ENCODE measurements around the gene AIPL1.
A peak's percentile ranks its signal among the peaks of the same experiment; 100 is the strongest.

Gene AIPL1

DNA sequence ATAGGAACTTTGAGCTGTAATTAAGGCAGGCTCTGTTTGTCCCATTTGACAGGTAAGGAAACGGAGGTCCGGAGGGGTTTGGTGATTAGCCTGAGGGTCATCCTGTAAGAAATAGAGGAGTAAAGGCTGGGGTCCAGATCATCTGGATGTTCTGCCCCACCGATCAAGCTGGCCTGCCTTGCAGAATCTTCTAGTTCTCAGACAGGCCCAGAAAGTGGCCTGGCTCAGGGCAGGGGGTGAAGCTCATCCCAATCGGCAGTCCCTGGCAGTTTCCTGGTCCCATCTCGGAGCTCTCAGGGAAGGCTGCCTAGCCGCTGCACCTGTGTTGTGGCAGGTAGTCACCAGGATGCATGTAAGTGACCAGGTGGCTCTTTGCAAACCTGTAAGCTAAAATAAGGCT, 13.6 kb upstream of the AIPL1 start:
- no peak for DNase-seq

DNA sequence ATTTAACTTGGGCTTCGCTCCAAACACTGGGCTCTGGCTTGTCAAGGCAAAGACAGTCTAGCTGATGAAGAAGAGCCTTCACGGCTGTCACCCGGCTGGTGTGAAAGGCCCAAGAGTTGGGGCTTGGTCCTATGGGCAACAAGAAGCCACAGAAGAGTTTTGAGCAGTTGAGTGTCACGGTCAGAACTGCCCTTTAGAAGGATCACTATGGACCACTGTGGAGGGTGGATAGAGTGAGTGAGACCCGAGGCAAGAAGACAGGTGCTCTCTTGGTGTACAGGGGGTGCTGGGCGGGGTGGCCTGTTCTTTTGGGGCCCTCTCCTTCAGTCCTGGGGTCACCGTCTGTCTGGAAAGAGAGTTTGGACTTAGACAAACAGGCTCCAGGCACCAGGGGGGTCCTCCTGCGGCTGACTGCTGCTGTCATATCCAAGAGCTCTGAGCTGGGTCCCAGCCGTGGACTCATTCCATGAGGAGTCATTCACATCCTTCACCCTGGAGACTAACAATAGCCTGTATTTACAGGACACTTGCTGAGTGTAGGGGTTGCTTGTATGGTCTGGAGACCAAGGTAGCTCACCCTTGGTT, 11.7 kb upstream of the AIPL1 start:
- DNase-seq: no peak

DNA sequence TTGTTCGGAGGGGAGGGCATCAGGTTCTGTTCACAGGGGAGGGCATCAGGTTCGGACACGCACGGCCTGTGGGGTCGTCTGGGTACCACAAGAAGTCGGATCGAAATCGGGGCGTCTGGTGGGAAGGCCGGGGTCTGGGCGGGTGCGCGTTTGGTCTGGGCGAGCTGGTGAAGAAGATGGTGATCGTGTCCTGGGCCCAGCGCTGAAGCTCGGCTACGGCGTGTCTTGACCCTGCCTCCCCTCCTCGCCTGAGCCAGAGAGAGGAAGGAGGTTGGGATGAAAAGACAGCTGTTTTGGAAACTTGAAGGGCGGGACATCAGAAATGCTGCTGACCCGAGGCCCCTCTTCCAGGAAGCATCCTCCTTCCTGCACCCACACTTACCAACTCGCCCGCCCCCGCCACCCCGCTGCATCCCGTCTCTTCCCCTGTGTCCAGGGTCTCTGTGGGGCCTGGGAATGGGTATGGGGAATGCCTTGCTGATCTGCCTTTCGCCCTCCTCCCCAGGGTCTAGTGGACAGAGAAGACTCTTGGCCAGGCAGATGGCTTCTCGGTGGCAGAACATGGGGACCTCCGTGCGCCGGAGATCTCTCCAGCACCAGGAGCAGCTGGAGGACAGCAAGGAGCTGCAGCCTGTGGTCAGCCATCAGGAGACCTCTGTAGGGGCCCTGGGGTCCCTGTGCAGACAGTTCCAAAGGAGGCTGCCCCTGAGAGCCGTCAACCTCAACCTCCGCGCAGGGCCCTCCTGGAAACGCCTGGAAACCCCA, 9.8 kb upstream of the AIPL1 start:
- no peak for DNase-seq

DNA sequence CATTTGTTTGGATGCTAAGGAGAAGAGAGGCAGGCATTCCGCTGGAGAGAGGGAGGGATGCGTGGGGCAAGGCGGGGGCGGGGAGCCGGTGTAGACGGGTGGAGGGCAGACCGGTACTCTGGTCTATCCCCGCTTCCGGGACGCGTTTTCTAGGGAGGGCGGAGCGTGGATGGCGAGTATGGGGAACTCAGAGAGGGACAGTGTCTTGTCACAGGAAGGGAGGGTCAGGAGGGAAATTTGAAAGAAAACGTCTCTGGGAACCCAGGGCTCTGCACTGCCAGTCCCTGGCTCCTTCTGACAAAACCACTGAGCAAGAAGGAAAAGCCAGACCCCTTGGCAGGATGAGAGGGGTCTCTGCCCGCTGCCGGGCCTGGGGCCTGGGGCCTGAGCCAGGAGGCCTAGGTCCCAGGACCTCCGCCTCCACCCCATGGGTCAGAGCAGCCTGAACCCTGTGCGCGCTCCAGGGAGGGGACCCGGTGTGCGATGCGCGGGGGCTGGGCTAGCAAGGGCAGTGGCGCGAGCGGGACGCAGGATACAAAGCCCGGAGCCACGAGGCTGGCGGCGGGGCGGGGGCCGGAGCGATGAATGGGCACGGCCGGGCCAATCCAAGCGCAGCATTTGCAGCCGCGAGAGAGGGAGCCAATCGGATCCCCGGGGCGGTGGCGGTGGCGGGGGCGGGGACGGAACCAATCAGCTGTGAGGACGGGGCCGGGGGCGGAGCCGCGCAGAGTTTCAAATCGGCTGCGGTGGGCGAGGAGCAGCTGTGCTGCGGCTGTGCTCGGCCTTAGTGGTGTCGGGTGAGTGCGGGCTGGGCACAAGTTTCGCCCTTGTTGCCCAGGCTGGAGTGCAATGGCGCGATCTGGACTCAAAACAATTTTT, 9.0 kb upstream of the AIPL1 start, which contains the start of gene PIMREG:
PIMREG (plus strand) TSS at position 764 of the 879 bp plus-strand sequence. CDS start 656 bp downstream, outside the sequence.
- peak; percentile 77 for DNase-seq

DNA sequence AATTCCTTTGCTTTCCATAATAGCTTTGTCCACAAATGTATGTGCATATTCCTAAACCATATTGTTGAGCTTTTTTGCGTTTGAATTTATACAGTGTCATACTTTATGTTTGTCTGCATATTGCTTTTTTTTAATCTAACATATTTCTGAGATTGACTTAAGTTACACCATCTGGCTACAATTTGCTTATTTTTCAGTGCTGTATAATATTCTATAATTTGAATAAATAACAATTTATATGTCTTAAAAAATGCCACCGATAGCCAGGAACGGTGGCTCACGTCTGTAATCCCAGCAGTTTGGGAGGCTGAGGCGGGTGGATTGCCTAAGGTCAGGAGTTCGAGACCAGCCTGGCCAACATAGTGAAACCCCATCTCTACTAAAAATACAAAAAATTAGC, 7.9 kb upstream of the AIPL1 start:
- no peak for DNase-seq

DNA sequence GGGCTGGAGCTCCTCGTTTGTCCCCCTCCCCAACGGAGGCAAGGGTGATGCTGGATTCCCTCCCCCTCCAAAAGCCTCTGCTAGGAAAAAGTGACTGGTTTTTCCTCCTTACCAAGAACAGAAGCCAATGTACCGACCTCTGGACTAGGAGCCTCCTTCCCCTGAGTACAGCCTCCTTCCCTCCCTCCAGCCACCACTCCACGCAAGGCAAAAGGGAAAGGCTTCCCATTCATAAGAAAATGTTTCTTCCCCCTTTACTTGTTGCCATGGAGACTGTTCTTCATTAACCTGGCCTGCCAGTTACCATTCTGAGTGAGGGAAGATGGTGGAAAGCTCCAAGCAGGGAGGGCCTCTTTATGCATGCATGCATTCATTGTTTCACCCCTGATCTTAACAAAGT, 5.0 kb upstream of the AIPL1 start:
- no peak for DNase-seq

DNA sequence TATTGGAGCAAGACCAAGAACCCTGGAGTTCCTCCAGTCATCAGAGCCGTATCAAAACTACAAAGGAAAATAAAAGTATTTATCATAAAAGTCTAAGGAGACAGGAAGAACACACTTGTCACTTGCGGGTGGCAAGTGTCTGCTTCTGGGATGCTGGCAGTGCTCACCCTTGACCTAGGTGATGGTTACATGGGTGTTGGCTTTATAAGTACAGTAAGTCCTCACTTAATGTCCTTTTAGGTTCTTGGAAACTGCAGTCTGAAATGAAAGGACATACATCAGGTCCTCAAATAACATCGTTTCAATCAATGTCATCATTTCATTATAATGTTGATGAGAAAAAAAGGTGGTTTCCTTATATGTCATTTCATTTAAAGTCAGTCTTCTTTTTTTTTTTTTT, 3.0 kb upstream of the AIPL1 start:
- no peak for DNase-seq

DNA sequence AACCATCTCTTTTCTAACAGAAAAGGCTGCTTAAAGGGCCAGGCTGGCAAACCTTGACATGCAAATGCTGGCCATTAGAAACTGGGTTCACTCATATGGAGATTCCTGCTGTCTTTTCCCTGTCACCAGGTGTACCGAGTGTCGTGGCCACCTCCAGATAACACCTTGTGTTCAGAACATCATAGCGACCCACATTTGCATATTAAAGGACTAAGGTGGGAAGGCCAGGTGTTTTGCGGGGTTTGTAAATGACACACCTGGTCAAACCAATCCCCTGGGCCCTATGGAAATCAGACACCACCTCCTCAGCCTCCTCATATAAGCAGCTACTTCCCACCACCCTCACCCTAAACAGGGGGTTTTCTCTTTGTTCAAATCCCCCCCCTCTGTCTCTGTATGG, 2.5 kb upstream of the AIPL1 start:
- peak; percentile 51 for DNase-seq

DNA sequence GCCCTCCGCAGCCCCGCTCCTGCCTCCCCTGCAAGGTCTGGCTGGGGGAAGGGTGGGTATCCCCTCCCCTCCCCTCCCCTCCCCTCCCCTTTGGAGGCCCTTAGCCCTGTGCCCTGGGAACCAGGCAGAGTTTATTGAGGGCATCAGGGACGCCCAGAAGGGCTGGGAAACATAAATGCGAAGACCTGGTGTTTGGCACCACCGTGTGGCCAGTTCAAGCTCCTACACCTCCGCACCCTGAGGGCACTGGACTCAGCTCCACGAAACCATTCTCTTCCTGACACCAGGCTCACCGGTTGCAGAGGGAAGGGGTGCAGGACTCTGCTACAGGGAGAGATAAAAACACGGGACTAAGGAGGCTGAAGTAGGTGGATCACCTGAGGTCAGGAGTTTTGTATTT, 1.0 kb upstream of the AIPL1 start:
- peak; percentile 19 for DNase-seq

DNA sequence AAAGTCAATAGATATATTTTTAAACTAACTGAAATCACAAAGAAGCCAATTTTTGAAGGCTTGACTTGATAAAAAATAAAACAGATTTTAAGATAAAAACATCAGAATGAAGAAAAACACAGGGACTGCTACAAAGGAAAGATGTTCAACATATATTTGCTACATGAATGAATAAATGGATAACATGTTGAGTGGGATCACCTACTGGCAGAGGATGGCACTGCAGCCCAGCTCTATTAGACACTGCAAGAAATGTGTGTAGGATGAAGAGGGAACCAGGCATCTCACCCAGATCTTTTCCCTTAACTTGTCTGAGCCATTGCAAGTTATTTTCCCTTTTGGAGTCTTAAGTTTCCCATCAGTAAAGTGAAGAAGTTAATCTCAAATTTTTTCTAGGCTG, 4.2 kb downstream of the AIPL1 start:
- DNase-seq: no peak

DNA sequence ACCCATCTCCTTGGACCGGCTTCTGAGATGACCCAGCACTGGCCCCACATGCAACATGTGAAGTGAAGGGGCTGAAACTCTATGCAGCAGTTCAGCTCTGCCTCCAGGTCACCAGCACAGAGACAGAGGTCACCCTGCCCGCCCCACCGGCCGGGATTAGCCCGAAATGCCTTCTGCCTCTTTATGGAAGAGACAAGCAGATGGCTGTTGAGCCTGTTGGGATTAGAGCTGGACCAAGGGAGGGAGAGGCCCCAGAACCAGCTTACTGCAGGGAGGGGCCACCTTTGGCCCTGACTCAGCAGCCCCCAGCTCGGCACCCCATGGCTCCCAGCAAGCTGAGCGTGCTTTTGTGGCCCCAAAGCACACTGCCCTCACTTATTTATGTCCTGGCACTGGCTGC, 5.7 kb downstream of the AIPL1 start:
- no peak for DNase-seq

DNA sequence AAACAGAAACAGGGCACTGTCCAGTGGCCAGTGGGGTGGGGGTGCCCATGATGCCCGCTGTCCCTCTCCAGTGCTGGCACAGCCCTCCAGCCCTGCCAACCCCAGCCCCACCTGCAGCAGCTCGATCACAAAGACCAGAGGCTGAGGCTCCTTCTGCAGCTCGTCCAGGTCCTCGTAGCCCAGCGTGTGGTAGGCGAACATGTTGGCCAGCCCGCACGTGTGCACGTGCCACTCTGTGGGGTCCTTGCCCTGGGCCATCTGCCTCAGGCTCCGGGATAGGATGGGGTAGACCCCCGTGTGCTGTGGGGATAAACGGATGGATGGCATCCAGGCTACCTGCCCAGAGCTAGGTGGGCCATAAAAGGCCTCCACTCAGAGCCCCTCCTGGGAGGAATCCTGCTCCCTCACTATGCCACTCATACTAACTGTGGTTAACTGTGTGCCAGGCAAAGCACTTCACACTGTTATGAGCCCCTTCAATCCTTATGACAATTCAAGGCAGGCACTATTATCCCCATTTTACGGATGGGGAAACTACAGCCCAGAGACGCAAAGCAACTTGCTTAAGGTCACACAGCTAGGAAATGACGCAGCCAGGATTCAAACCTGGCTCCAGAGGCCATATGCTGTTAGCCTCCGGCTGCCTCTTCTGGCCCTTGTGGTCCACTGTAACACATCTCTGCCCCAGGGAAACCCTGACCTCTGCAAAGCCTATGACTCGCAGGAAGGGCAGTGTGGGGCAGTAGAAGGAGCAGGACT, 6.5 kb downstream of the AIPL1 start:
- DNase-seq: no peak

DNA sequence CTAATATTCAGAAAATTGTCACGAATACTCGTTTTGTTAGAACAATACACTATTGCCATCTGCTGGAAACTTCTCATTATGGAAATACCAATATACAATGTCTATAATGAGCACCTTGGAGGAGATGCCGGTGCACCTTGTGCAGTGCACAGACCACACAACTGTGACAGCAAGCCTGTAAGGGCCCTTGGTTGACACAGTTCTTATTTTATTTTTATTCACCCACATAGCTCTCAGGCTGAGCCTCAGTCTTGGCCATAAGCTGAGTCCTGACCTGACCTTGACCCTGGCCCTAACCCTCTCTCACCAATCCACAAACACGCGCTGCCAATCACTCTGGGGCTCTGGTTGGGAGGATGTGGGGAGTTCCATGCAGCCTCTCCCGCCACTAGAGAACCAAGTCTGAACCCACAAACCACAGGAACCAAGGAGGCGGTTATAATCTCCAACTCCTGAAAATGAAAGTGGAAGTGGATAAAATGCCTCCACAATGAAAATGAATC, 7.6 kb downstream of the AIPL1 start:
- no peak for DNase-seq

DNA sequence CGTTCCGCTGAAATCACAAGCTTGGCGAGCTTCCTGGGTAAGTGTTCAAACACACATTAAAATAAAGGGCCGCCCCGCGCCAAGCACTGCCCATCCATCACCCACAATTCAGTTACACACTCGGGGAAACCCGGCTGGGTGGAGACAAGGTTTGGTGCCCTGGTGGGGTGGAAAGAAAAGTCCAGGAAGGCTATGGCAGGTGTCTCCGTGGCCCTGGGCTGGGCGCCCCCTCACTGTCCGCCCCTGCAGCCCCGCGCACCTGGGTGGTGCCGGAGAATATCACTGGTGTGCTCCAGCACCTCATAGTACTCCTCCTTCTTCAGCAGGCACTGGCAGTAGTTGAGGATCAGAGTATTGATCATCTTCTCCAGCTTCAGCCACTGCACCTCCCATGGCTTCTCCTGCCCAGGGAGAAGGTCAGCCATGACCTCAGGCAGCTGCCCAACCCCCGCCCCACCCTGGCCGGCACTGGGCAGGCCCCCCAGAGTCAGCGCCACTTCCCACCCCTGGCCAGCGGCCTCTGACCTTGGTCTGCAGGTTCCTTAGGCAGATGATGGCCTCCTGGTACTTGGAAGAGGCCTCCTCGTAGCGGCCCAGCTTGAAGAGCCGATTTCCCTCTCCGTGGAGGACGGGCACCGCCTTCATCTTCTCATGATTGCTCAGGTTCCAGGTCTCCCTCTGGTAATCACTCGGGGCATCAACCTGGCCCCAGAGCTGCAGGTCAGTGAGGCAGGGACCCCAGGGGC, 8.4 kb downstream of the AIPL1 start:
- no peak for DNase-seq

DNA sequence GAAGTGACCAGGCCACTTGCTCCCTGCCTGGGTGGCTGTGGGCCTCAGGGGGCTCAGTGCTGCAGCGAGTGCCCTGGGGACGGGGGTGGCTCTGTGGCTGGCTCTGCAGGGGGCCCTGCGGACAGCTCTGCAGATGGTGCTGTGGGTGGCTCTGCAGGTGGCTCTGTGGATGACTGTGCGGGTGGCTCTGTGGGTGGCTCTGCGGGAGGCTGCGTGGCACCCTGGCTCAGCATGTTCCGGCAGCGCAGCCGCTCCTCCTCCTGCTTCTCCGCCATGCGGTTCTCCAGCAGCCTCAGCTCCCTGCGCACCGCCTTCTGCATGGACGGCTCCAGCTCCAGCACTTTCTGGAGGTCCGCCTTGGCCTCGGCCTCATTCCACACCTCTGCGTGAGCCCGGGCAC, 9.5 kb downstream of the AIPL1 start:
- DNase-seq: no peak

DNA sequence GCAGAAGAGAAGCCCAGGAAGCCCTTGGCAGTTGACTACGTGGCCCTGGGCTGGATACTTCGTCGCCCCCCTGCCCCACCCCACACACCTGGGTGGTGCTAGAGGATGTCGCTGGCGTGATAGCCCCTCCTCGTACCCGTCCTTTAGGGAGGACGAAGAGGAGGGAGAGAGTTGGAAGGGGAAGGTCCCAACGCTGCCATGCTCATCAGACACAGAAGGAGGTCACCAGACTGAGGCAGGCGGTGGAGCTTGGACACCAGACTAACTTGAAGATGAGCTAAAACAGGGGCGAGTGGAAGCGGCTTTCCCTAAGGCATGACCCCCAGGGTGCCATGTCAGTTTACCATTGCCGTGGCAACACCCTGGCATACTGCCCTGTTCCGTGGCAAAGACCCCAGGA, 11.0 kb downstream of the AIPL1 start:
- DNase-seq: no peak

DNA sequence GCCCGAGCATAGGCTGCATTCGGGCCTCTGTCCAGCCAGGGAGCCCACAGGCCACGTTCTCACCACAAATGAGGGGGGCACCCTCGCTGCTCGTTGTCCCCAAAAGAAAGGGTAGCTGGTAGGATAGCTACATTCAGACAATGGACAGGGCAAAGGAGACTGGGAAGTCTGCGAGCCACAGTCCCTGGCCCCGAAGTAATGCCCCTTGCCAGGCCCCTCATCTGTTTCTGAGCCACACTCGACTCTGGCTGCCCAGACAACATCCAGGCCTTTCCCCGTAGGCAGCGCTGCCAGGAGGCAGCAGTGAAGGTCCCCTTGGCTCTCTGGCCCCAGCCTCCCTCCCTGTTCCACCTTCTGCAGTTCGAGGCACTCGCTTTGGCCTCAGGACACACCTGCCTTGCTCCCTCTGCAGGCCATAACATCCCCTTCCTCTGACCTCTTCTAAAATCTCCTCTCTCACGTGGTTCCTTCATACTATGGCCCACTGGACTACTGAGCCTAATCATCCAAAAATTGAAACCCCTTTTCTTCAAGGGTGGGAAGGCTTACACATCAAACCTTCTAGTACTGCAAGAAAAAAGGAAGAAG, 12.2 kb downstream of the AIPL1 start:
- DNase-seq: no peak

DNA sequence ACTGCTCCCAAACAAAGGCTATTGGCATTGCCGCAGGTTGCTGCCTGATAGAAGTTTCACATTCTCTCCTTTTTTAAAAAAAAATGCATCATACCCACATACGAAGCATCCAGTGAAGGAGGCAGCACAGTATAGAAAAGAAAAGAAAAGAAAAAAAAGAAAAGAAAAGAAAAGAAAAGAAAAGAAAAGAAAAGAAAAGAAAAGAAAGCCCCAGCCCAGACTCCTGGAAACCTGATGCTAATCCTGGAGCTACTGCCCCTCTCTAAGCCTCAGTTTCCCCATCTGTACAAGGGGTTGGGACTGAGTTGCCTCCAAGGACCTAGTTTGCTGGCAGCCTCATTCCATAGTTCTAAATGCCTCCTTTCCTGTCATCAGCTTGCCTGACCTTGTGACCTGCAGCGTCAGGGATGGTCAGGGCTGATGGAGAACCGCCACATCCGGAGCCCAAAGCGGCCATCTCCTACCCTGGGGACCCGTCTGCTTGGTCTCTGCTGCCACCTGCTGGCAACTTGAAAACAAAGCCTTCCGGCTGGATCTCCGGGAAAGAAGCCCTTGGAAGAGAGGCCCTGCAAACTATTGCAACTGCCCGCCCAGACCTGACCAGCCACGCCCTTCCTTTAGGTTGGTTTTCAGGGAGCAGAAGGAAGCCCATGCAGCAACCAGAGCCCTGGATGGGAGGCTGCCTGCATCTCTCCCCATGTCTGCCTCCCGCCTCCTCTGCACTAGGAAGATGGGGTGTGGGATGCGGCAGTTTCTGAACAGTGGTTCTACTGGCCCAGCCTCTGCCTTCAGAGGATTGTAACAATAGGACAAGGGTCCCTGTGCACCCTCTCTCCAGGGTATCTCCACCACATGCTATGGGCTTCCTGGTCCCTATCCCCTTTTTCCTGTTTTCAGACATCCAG, 13.0 kb downstream of the AIPL1 start:
- DNase-seq: peak; percentile 23

DNA sequence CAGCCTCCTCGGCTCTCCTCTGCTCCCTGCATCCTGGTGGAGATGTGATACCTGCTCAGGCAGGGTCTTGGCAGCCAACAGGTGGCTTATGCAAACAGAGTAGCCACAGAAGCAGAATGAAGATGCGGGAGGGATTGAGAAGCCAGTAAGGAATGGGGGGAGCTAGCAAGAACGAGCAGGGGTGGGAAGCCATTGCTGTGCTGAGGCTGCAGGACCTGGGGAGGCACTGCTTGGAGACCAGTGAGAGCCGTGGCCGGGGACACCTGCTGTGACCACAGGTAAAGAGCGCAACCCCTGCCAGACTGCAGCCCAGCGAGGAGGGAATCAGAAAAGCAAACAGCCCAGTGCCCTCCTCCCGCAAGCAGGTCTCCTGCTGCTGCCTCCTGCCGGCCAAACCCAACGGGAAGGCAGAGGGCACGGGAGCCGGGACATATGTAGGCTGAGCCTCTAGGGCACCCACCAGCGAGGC, 14.7 kb downstream of the AIPL1 start:
- DNase-seq: peak; percentile 8

DNA sequence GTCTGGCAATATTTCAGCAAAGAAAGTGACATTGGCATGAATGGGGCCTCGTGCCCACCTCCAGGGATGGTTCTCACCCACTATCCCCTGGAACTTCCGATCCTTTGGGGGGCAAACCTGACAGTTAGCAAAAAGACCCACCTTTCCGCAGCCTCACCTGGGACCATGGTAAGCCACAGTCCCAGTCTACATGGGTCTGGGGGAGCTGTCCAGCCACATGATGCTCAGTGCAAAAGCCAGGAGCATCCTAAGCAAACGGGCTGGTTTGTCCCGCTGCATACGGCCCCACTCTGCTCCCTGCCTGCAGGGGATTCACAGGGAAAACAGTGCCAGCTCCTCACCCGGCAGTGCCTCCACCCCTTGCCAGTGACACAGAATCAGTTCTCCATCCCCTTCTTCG, 19.3 kb downstream of the AIPL1 start:
- no peak for DNase-seq

Data from NCI-H526 treated with DMSO at 0.1 percent for 48 hours (cell line).